Activated gamma-delta T cell treated with Interleukin-2 at 50 U/mL for 16 hours (primary cell): ENCODE data around the gene POLDIP3.
A peak's percentile ranks its signal among the peaks of the same experiment; 100 is the strongest.
"Not testable (repeated sequence)": the region's sequence is repeated elsewhere in the genome, so short reads cannot be mapped to it uniquely, and the experiment has no call there.

Experiments
- DNase-seq: peaks from one replicate; pipeline ENCODE4 v3.0.0-alpha.2; 2020

The POLDIP3 gene

GRCh38 chr22:42582987-42583386 lies 31.7 kb downstream of the POLDIP3 start:
- no peak for DNase-seq

- DNase-seq = peak; percentile 78
Measured at GRCh38 chr22:42581762-42582716, 32.6 kb downstream of the POLDIP3 start.

- not testable (repeated sequence) for DNase-seq
Measured at GRCh38 chr22:42581194-42581761, 33.4 kb downstream of the POLDIP3 start.

GRCh38 chr22:42580040-42580439 lies 34.6 kb downstream of the POLDIP3 start:
- DNase-seq = not testable (repeated sequence)

GRCh38 chr22:42577623-42578240 lies 37.0 kb downstream of the POLDIP3 start:
- DNase-seq = no peak

- DNase-seq = not testable (repeated sequence)
Measured at GRCh38 chr22:42577141-42577540, 37.5 kb downstream of the POLDIP3 start.

- not testable (repeated sequence) for DNase-seq
Measured at GRCh38 chr22:42575996-42576574, 38.6 kb downstream of the POLDIP3 start.

GRCh38 chr22:42574468-42574867 lies 40.2 kb downstream of the POLDIP3 start:
- not testable (repeated sequence) for DNase-seq

GRCh38 chr22:42574046-42574445 lies 40.6 kb downstream of the POLDIP3 start:
- not testable (repeated sequence) for DNase-seq

- not testable (repeated sequence) for DNase-seq
Measured at GRCh38 chr22:42571068-42571467, 43.6 kb downstream of the POLDIP3 start.

GRCh38 chr22:42570580-42570979 lies 44.1 kb downstream of the POLDIP3 start:
- DNase-seq = not testable (repeated sequence)

GRCh38 chr22:42567950-42568349 lies 46.7 kb downstream of the POLDIP3 start:
- DNase-seq = not testable (repeated sequence)

- no peak for DNase-seq
Measured at GRCh38 chr22:42565956-42566355, 48.7 kb downstream of the POLDIP3 start.

GRCh38 chr22:42564699-42565098 lies 50.0 kb downstream of the POLDIP3 start:
- DNase-seq = no peak

- not testable (repeated sequence) for DNase-seq
Measured at GRCh38 chr22:42563943-42564342, 50.7 kb downstream of the POLDIP3 start.

GRCh38 chr22:42562684-42563083 lies 52.0 kb downstream of the POLDIP3 start:
- no peak for DNase-seq

- no peak for DNase-seq
Measured at GRCh38 chr22:42562279-42562678, 52.4 kb downstream of the POLDIP3 start.

- DNase-seq = no peak
Measured at GRCh38 chr22:42561856-42562255, 52.8 kb downstream of the POLDIP3 start.

GRCh38 chr22:42560781-42561180 lies 53.9 kb downstream of the POLDIP3 start:
- DNase-seq = no peak

GRCh38 chr22:42560381-42560780 lies 54.3 kb downstream of the POLDIP3 start:
- DNase-seq = no peak

- DNase-seq = peak; percentile 68
Measured at GRCh38 chr22:42553475-42554361, 61.0 kb downstream of the POLDIP3 start, which contains the start of gene SERHL2. TSS of gene SERHL2 (plus strand) at chr22:42553956. CDS start at chr22:42554021, 65 bp downstream.

GRCh38 chr22:42552294-42552647 lies 62.4 kb downstream of the POLDIP3 start:
- not testable (repeated sequence) for DNase-seq
